Muscle of leg (tissue), 11 donors: Measurements from ENCODE around the gene PSME4. TPM values are rescaled to one million over a fixed set of nuclear protein-coding genes. Genes with fewer than 3 reads are reported as not detected.
A peak's percentile ranks its signal among the peaks of the same experiment; 100 is the strongest.
"Not testable (repeated sequence)": the region's sequence is repeated elsewhere in the genome, so short reads cannot be mapped to it uniquely, and the experiment has no call there.

ENCODE experiments used
- DNase-seq: peaks from one replicate; pipeline ENCODE4 v3.0.0; 2013
- H3K27ac ChIP-seq: one replicate; pipeline ENCODE4 v1.5.1; 2013; ENCODE audit warnings: mild to moderate bottlenecking, low read length, control low read depth
- H3K27me3 ChIP-seq: one replicate; pipeline ENCODE4 v1.6.1; 2013; ENCODE audit warnings: low read length; ENCODE audit not compliant: control insufficient read depth, insufficient read depth
- H3K36me3 ChIP-seq: one replicate; pipeline ENCODE4 v1.6.1; 2013; ENCODE audit warnings: low read length; ENCODE audit not compliant: control insufficient read depth, insufficient read depth
- H3K4me1 ChIP-seq: one replicate; pipeline ENCODE4 v1.6.1; 2013; ENCODE audit warnings: low read length; ENCODE audit not compliant: control insufficient read depth, insufficient read depth
- H3K4me3 ChIP-seq: one replicate; pipeline ENCODE4 v1.5.1; 2013; ENCODE audit warnings: low read length, control low read depth
- H3K9me3 ChIP-seq: replicated peaks from 2 replicates; pipeline ENCODE4 v1.6.1; 2013; ENCODE audit warnings: low read depth, low read length; ENCODE audit not compliant: control insufficient read depth
- WGBS: methylation state at CpG from one replicate; pipeline ENCODE4 v1.1.5; 2013; ENCODE audit warnings: missing lambda C conversion rate; ENCODE audit not compliant: insufficient coverage; 5-methylcytosine and 5-hydroxymethylcytosine counted together
- polyA plus RNA-seq, 8 donors: library from polyadenylated mRNA; unstranded; fragments of 120-200 nt; gene quantifications; one replicate each; pipeline versions ENCODE4 v1.2.1 to v1.2.3, GENCODE V29; 2013; ENCODE audit warnings: inconsistent platforms in 1 of 8, low replicate concordance in 1 of 8; ENCODE audit not compliant: insufficient read length in 8 of 8, insufficient read depth in 1 of 8
- total RNA-seq: library from RNA; stranded (reverse); fragments of 120-200 nt; gene quantifications from one replicate; pipeline ENCODE4 v1.2.4, GENCODE V29; 2013

PSME4 gene
- total and polyA plus RNA-seq, 9 donors, result 32.7 to 40.1 (median 38.6) TPM

GRCh38 chr2:53848062-53848461 is 122.7 kb downstream of the PSME4 start:
- no peak overlapping the region for H3K27ac ChIP-seq
- no peak for DNase-seq
- no peaks in the 10 kb centered on the region for H3K9me3 ChIP-seq
- no CpG with 5 or more reads among the region's 2 CpGs for WGBS
- H3K4me3 ChIP-seq, result no peak overlapping the region
- no peaks in the 10 kb centered on the region for H3K27me3 ChIP-seq
- H3K4me1 ChIP-seq, result no peaks in the 10 kb centered on the region
- H3K36me3 ChIP-seq, result peaks cover 5% of the 10 kb centered on the region

GRCh38 chr2:53843595-53843994 is 127.2 kb downstream of the PSME4 start:
- H3K36me3 ChIP-seq, result peaks cover 4% of the 10 kb centered on the region

GRCh38 chr2:53842891-53843290 is 127.9 kb downstream of the PSME4 start:
- Histone ChIP-seq H3K27ac (no peak overlapping the region), H3K36me3 (peaks cover 2% of the 10 kb centered on the region), H3K4me1 (no peaks in the 10 kb centered on the region), H3K4me3 (no peak overlapping the region), H3K27me3 (no peaks in the 10 kb centered on the region), H3K9me3 (no peaks in the 10 kb centered on the region)
- 86% methylated on average over 1 of the region's 3 CpGs for WGBS
- no peak for DNase-seq

More at GRCh38 chr2:53843595-53843994, 127.2 kb downstream of the PSME4 start:
- Histone ChIP-seq H3K4me3 (no peak overlapping the region), H3K27ac (no peak overlapping the region), H3K4me1 (no peaks in the 10 kb centered on the region), H3K9me3 (no peaks in the 10 kb centered on the region), H3K27me3 (no peaks in the 10 kb centered on the region)
- WGBS, result 88% methylated on average over 1 of the region's 2 CpGs
- DNase-seq, result no peak

GRCh38 chr2:53841651-53842050 is 129.1 kb downstream of the PSME4 start:
- H3K4me3 ChIP-seq, H3K9me3 ChIP-seq, DNase-seq, H3K27me3 ChIP-seq, H3K36me3 ChIP-seq, H3K4me1 ChIP-seq, H3K27ac ChIP-seq: not testable (repeated sequence)
- 100% methylated on average over 3 of the region's 7 CpGs for WGBS

- Histone ChIP-seq H3K4me1 (no peaks in the 10 kb centered on the region), H3K4me3 (no peak overlapping the region), H3K27me3 (no peaks in the 10 kb centered on the region), H3K36me3 (no peaks in the 10 kb centered on the region), H3K9me3 (no peaks in the 10 kb centered on the region), H3K27ac (no peak overlapping the region)
- WGBS, result no CpG with 5 or more reads among the region's 1 CpG
- DNase-seq, result no peak
These were observed 130.2 kb downstream of the PSME4 start for GRCh38 chr2:53840580-53840979.

GRCh38 chr2:53829980-53830290 is 140.9 kb downstream of the PSME4 start:
- H3K27me3 ChIP-seq, H3K4me3 ChIP-seq, DNase-seq, H3K36me3 ChIP-seq, H3K4me1 ChIP-seq, H3K9me3 ChIP-seq, H3K27ac ChIP-seq: not testable (repeated sequence)
- WGBS, result 89% methylated on average over 3 of the region's 4 CpGs

- 80% methylated on average over 10 of the region's 11 CpGs for WGBS
- no peak for DNase-seq
- H3K36me3 ChIP-seq, result peaks cover 3% of the 10 kb centered on the region
- no peaks in the 10 kb centered on the region for H3K4me1 ChIP-seq
- no peak overlapping the region for H3K27ac ChIP-seq
- H3K4me3 ChIP-seq, result no peak overlapping the region
- no peaks in the 10 kb centered on the region for H3K27me3 ChIP-seq
- peaks cover 3% of the 10 kb centered on the region for H3K9me3 ChIP-seq
These were observed 141.4 kb downstream of the PSME4 start for GRCh38 chr2:53829273-53829979.

- Histone ChIP-seq H3K36me3 (peaks cover 3% of the 10 kb centered on the region), H3K27ac (no peak overlapping the region), H3K9me3 (peaks cover 3% of the 10 kb centered on the region), H3K4me1 (no peaks in the 10 kb centered on the region), H3K4me3 (no peak overlapping the region), H3K27me3 (no peaks in the 10 kb centered on the region)
- DNase-seq, result no peak
- no CpG with 5 or more reads among the region's 4 CpGs for WGBS
These were observed 142.5 kb downstream of the PSME4 start for GRCh38 chr2:53828331-53828730.

- Histone ChIP-seq H3K9me3 (peaks cover 3% of the 10 kb centered on the region), H3K27ac (no peak overlapping the region), H3K4me1 (no peaks in the 10 kb centered on the region), H3K4me3 (no peak overlapping the region), H3K36me3 (peaks cover 3% of the 10 kb centered on the region), H3K27me3 (no peaks in the 10 kb centered on the region)
- WGBS, result no CpG with 5 or more reads among the region's 3 CpGs
- DNase-seq, result no peak
These were observed 143.2 kb downstream of the PSME4 start for GRCh38 chr2:53827398-53828175.

GRCh38 chr2:53826587-53827397 is 144.0 kb downstream of the PSME4 start:
- peaks cover 3% of the 10 kb centered on the region for H3K9me3 ChIP-seq
- no peak overlapping the region for H3K4me3 ChIP-seq
- H3K27me3 ChIP-seq, result no peaks in the 10 kb centered on the region
- WGBS, result no CpG with 5 or more reads among the region's 3 CpGs
- H3K4me1 ChIP-seq, result no peaks in the 10 kb centered on the region
- DNase-seq, result peak; percentile 25
- peaks cover 3% of the 10 kb centered on the region for H3K36me3 ChIP-seq
- H3K27ac ChIP-seq, result no peak overlapping the region
